Upper lobe of left lung (tissue), 4 donors: ENCODE measurements around the gene PLS1.

Source experiments
- CTCF ChIP-seq, 6 experiments: fragments of 450-650 bp in 4 of 6; fragments of 200-600 bp in 2 of 6; sonication (generic) in 2 of 6; IDR thresholded peaks; one replicate each; pipeline ENCODE4 v1.5.1; 2016 to 2019; ENCODE audit warnings: antibody characterized with exemption in 6 of 6
- EP300 ChIP-seq, 4 donors: sonication (generic); formaldehyde crosslinking; IDR thresholded peaks; one replicate each; pipeline ENCODE4 v1.5.1; 2017; ENCODE audit warnings: antibody characterized with exemption in 4 of 4, control low read depth in 2 of 4
- POLR2A ChIP-seq, 4 donors: fragments of 450-650 bp; IDR thresholded peaks; one replicate each; pipeline ENCODE4 v1.5.1; 2016 to 2017; ENCODE audit warnings: antibody characterized with exemption in 4 of 4, mild to moderate bottlenecking in 2 of 4
- POLR2AphosphoS5 ChIP-seq, 2 donors: sonication (generic); formaldehyde crosslinking; IDR thresholded peaks; one replicate each; pipeline ENCODE4 v1.5.1; 2017; ENCODE audit warnings: antibody characterized with exemption in 2 of 2

GRCh38 chr3:142716102-142716501, 119.9 kb downstream of the PLS1 start:
- TF ChIP-seq CTCF (IDR thresholded peaks at IDR 0.05): no peak
- TF ChIP-seq POLR2A (IDR thresholded peaks at IDR 0.05): no peak
- no peak for TF ChIP-seq POLR2AphosphoS5 (IDR thresholded peaks at IDR 0.05)
- no peak for TF ChIP-seq EP300 (IDR thresholded peaks at IDR 0.05)
